Fibroblast of mammary gland (primary cell): ENCODE results near the gene WIZ.
"Not testable (repeated sequence)": the region's sequence is repeated elsewhere in the genome, so short reads cannot be mapped to it uniquely, and the experiment has no call there.

Experiments used
- DNase-seq: peaks from one replicate; pipeline ENCODE4 v3.0.0-alpha.2; 2010; ENCODE audit warnings: low read depth
- H3K4me3 ChIP-seq: 2 replicates; pipeline ENCODE4 v1.5.1; 2011; ENCODE audit warnings: low read depth, mild to moderate bottlenecking, low read length, moderate library complexity; ENCODE audit not compliant: control insufficient read depth
- CTCF ChIP-seq: conservative IDR thresholded peaks from 2 replicates; pipeline ENCODE4 v1.5.1; 2011; ENCODE audit warnings: low read depth, low read length, inconsistent platforms; ENCODE audit not compliant: control insufficient read depth, insufficient read depth

Gene WIZ

GRCh38 chr19:15397236-15397635 is 52.5 kb downstream of the WIZ start:
- no peak for DNase-seq
- no peak overlapping the region for H3K4me3 ChIP-seq
- TF ChIP-seq CTCF = no peak

- no peak for TF ChIP-seq CTCF
- no peak for DNase-seq
- no peak overlapping the region for H3K4me3 ChIP-seq
Measured at GRCh38 chr19:15396436-15396835, 53.3 kb downstream of the WIZ start.

- H3K4me3 ChIP-seq, DNase-seq: not testable (repeated sequence)
Measured at GRCh38 chr19:15395251-15395650, 54.5 kb downstream of the WIZ start.

- no peak for TF ChIP-seq CTCF
- DNase-seq = no peak
Measured at GRCh38 chr19:15394426-15394825, 55.3 kb downstream of the WIZ start.

GRCh38 chr19:15393963-15394362 is 55.8 kb downstream of the WIZ start:
- no peak for TF ChIP-seq CTCF
- H3K4me3 ChIP-seq = no peak overlapping the region
- DNase-seq = peak; percentile 56

More at GRCh38 chr19:15394426-15394825, 55.3 kb downstream of the WIZ start:
- no peak overlapping the region for H3K4me3 ChIP-seq

- DNase-seq = no peak
- no peak for TF ChIP-seq CTCF
- no peak overlapping the region for H3K4me3 ChIP-seq
Measured at GRCh38 chr19:15390814-15391213, 58.9 kb downstream of the WIZ start.

GRCh38 chr19:15381864-15382263 is 67.9 kb downstream of the WIZ start:
- no peak for DNase-seq
- no peak overlapping the region for H3K4me3 ChIP-seq
- TF ChIP-seq CTCF = no peak
